GM06990 (cell line): ENCODE measurements around the gene SLC35E3.
"Not testable (repeated sequence)": the region's sequence is repeated elsewhere in the genome, so short reads cannot be mapped to it uniquely, and the experiment has no call there.

Source experiments
- DNase-seq: peaks from one replicate; pipeline ENCODE4 v3.0.0-alpha.2; 2011; ENCODE audit not compliant: insufficient read length; ENCODE audit errors: extremely low read depth
- H3K27me3 ChIP-seq: replicated peaks from 2 replicates; pipeline ENCODE4 v1.6.0; 2011; ENCODE audit warnings: low read length; ENCODE audit not compliant: control insufficient read depth, insufficient read depth
- H3K36me3 ChIP-seq: 2 replicates; pipeline ENCODE4 v1.5.1; 2011; ENCODE audit warnings: low read length; ENCODE audit not compliant: control insufficient read depth, insufficient read depth
- H3K4me3 ChIP-seq: replicated peaks from 2 replicates; pipeline ENCODE4 v1.5.1; 2011; ENCODE audit warnings: low read depth, mild to moderate bottlenecking, control low read depth, low read length
- TF ChIP-seq, protein P1 (sequence below): IDR thresholded peaks from 2 replicates; pipeline ENCODE4 v1.5.1; 2011; ENCODE audit warnings: low read length, control low read depth, mild to moderate bottlenecking, inconsistent platforms; ENCODE audit not compliant: insufficient read depth, poor library complexity, severe bottlenecking

SLC35E3 gene

DNA sequence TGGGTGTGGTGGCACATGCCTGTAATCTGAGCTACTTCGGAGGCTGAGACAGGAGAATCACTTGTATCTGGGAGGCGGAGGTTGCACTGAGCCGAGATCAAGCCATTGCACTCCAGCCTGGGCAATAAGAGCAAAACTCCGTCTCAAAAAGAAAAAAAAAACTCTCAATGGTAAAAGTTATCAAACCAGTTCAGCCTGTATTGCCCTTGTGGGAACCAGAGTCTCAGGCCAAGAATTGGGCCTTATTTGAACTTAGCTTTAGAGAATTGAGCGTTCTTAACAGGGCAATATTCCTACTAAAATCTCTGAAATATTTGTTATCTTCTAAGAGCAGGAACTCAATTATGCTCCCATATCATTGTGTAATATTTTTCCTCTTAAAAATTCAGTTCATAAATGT, 54.3 kb downstream of the SLC35E3 start:
- DNase-seq, result no peak
- Histone ChIP-seq H3K4me3 (no peak overlapping the region), H3K36me3 (no peaks in the 10 kb centered on the region), H3K27me3 (no peaks in the 10 kb centered on the region)
- TF ChIP-seq, protein P1, sequence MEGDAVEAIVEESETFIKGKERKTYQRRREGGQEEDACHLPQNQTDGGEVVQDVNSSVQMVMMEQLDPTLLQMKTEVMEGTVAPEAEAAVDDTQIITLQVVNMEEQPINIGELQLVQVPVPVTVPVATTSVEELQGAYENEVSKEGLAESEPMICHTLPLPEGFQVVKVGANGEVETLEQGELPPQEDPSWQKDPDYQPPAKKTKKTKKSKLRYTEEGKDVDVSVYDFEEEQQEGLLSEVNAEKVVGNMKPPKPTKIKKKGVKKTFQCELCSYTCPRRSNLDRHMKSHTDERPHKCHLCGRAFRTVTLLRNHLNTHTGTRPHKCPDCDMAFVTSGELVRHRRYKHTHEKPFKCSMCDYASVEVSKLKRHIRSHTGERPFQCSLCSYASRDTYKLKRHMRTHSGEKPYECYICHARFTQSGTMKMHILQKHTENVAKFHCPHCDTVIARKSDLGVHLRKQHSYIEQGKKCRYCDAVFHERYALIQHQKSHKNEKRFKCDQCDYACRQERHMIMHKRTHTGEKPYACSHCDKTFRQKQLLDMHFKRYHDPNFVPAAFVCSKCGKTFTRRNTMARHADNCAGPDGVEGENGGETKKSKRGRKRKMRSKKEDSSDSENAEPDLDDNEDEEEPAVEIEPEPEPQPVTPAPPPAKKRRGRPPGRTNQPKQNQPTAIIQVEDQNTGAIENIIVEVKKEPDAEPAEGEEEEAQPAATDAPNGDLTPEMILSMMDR, result no peak

DNA sequence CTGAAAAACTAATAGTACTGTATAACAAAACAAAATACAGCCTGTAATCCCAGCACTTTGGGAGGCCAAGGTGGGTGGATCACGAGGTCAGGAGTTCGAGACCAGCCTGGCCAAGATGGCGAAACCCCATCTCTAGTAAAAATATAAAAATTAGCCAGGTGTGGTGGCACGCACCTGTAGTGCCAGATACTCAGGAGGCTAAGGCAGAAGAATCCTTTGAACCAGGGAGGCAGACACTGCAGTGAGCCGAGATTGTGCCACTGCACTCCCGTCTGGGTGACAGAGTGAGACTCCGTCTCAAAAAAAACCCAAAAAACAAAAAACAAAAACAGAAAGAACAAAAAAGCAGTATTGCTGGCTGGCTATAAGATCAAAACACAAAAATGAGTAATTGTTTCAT, 55.1 kb downstream of the SLC35E3 start:
- not testable (repeated sequence) for DNase-seq, H3K36me3 ChIP-seq, H3K4me3 ChIP-seq, H3K27me3 ChIP-seq

DNA sequence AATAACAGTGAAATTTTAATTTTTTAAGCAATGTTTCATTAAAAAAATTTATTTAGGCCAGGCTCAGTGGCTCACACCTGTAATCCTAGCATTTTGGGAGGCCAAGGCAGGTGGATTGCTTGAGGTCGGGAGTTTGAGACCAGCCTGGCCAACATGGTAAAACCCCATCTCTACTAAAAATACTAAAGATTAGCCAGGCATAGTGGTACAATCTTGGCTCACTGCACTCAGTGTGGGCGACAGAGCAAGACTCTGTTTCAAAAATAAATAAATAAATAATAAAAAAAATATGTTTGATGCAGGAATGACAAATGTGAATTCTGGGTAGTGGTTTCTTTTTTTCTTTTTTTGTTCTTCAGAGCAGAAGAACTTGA, 56.4 kb downstream of the SLC35E3 start:
- DNase-seq, H3K27me3 ChIP-seq, H3K36me3 ChIP-seq, H3K4me3 ChIP-seq: not testable (repeated sequence)

DNA sequence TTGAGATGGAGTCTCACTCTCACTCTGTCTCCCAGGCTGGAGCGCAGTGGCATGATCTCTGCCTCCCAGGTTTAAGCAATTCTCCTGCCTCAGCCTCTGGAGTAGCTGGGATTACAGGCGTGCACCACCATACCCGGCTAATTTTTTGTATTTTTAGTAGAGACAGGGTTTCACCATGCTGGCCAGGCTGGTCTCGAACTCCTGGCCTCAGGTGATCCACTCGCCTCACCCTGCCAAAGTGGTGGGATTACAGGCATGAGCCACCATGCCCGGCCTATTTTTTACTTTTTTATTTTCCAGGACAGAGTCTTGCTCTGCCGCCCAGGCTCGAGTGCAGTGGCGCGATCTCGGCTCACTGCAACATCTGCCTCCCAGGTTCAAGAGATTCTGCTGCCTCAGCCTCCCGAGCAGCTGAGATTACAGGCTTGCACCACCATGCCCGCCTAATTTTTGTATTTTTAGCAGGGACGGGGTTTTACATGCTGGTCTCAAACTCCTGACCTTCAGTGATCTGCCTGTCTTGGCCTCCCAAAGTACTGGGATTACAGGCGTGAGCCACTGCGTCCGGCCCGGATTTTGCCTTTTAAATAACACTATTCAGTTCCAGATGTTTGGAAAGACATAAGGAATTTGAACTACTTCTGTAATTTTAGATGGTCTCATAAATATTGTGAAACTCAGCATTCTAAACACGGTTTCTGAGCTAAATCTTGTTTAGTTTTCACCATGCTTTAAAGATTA, 57.1 kb downstream of the SLC35E3 start:
- H3K4me3 ChIP-seq, H3K27me3 ChIP-seq, DNase-seq, H3K36me3 ChIP-seq: not testable (repeated sequence)

DNA sequence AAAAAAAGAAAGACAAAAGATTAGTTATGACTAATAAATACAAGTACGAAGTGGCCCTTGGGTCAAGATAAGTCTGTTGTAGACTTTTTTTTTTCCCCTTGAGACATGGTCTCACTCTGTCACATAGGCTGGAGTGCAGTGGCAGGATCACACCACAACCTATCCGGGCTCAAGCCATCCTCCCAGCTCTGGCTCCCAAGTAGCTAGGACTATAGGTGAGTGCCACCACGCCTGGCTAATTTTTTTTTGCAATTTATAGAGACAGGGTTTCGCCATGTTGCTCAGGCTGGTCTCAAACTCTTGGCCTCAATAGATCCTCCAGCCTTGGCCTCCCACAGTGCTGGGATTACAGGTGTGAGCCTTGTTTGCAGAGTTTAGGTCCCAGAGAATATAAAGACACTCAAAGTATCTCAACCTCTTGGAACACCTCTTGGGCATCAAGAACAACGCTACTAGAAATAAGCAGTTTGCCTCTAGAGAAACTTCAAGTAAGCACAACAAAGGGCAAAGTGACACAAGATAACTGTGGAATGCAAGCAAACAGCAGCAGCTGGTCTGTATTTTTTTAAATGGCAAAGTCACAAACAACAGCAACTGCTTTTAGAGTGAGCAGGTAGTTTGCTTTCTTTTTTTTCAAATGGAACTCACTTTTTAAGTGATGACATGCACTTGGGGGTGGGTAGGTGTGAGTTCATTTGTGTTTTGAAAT, 58.1 kb downstream of the SLC35E3 start:
- TF ChIP-seq, protein P1, result no peak
- H3K27me3 ChIP-seq, result no peaks in the 10 kb centered on the region
- no peak for DNase-seq
- no peak overlapping the region for H3K4me3 ChIP-seq
- H3K36me3 ChIP-seq, result no peaks in the 10 kb centered on the region

DNA sequence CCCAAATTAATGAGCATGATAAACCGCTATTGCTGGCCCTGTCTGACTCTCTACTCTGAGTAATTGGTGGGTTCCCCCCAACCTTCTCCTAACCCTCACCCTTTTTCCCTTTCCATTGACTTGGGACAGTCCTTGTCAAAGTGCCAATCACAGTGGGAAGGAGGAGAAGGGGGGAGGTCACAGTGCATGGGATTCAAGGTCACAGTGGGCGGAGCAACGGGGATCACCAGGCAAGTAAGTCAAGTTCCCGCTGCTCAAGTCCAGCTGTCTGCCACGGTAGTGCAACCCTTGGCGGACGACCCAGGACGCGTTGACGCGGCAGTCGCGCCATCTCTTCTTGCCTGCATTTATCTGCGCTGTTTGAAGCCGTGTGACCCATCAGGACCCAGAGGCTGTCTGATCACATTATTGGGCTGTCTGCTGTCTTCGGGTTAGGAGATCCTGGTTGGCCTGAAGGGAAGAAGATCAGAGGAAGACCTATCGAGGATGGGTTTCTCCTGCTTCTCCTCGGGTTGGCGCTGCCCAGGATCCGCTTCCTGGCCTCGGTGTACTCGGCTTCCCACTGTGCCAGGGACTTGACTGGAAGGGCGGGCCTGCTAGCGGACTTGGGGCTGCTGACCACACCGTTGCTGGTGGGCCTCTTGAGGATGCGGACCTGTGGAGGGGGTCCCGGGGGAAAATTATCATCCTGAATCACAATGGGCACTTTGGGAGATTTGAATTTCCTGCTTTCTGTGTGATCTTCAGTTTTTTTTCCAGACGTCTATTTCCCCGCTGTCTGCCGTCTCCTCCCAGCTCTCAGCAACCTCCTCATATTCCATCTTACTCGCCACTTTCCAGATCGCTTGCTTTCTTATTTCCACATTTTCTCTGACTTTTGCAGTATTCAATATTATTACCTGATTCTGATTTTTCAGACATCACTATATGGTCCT, 58.9 kb downstream of the SLC35E3 start:
- DNase-seq, result no peak
- Histone ChIP-seq H3K27me3 (no peaks in the 10 kb centered on the region), H3K36me3 (no peaks in the 10 kb centered on the region), H3K4me3 (no peak overlapping the region)
- TF ChIP-seq, protein P1, result no peak

DNA sequence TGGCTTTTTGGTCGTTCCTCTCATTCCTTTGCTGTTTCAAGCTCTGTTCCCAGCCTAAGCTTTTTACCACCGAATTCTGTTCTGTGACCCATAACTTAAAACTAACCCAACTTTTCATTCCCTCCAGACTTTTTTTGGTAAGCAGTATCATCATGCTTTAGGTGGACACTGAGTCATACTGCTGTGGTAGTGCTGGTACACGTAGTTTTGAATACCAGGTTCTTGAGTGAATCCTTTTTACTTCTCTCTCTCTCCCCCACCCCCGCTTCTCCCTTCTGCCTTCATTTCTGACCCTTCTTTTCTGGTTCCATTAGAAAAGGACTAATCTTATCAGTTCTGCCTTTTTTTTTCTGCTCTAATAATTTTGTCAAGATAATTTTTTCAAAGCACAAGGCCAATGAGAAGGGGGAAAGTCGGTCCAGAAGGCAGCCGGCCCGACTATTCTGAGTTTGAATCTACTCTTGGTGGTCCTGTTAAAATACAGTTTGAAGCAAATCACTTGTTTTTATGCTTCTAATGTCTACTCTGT, 59.7 kb downstream of the SLC35E3 start:
- no peak for DNase-seq
- no peak overlapping the region for H3K4me3 ChIP-seq
- TF ChIP-seq, protein P1, result no peak
- no peaks in the 10 kb centered on the region for H3K36me3 ChIP-seq
- no peaks in the 10 kb centered on the region for H3K27me3 ChIP-seq
